H9 (cell line): ENCODE results near the gene ENTPD6. TPM values are rescaled to one million over a fixed set of nuclear protein-coding genes. Genes with fewer than 3 reads are reported as not detected.
A peak's percentile ranks its signal among the peaks of the same experiment; 100 is the strongest.

Source experiments
- DNase-seq: peaks from one replicate; pipeline ENCODE4 v3.0.0-alpha.2; 2017
- H2AFZ ChIP-seq: one replicate; pipeline ENCODE4 v1.6.1; 2013; ENCODE audit warnings: mild to moderate bottlenecking, low read length, control low read depth, moderate library complexity
- H2AK5ac ChIP-seq: 2 replicates; pipeline ENCODE4 v1.6.1; 2013; ENCODE audit warnings: low read length, control low read depth, mixed read lengths; ENCODE audit not compliant: insufficient read length
- H2BK120ac ChIP-seq: one replicate; pipeline ENCODE4 v1.6.1; 2013; ENCODE audit warnings: low read depth, mild to moderate bottlenecking, low read length, control low read depth, inconsistent platforms; ENCODE audit not compliant: poor library complexity, severe bottlenecking
- H2BK12ac ChIP-seq: 2 replicates; pipeline ENCODE4 v1.6.1; 2013; ENCODE audit warnings: low read length, control low read depth, mixed read lengths, low read depth; ENCODE audit not compliant: insufficient read length
- H2BK15ac ChIP-seq: 2 replicates; pipeline ENCODE4 v1.6.1; 2013; ENCODE audit warnings: low read depth, low read length, control low read depth
- H2BK20ac ChIP-seq: one replicate; pipeline ENCODE4 v1.6.1; 2013; ENCODE audit warnings: low read depth, mild to moderate bottlenecking, low read length, control low read depth, inconsistent platforms; ENCODE audit not compliant: poor library complexity, severe bottlenecking
- H2BK5ac ChIP-seq: 2 replicates; pipeline ENCODE4 v1.6.1; 2013; ENCODE audit warnings: low read length, control low read depth, mixed read lengths; ENCODE audit not compliant: insufficient read length
- H3K14ac ChIP-seq: 2 replicates; pipeline ENCODE4 v1.6.1; 2013; ENCODE audit warnings: low read length, control low read depth; ENCODE audit not compliant: insufficient read depth
- H3K18ac ChIP-seq: 2 replicates; pipeline ENCODE4 v1.6.1; 2013; ENCODE audit warnings: low read depth, mild to moderate bottlenecking, mixed read lengths, low read length, control low read depth; ENCODE audit not compliant: insufficient read length
- H3K23ac ChIP-seq: 2 replicates; pipeline ENCODE4 v1.6.1; 2013; ENCODE audit warnings: low read length, control low read depth, mixed read lengths, low read depth; ENCODE audit not compliant: insufficient read length
- H3K23me2 ChIP-seq: 2 replicates; pipeline ENCODE4 v1.6.1; 2013; ENCODE audit warnings: low read depth, mild to moderate bottlenecking, mixed read lengths, low read length, control low read depth; ENCODE audit not compliant: insufficient read length, poor library complexity, severe bottlenecking
- H3K27ac ChIP-seq: 2 replicates; pipeline ENCODE4 v1.5.1; 2013; ENCODE audit warnings: low read length, control low read depth, mixed read lengths, low read depth; ENCODE audit not compliant: insufficient read length
- H3K27me3 ChIP-seq: 2 replicates; pipeline ENCODE4 v1.6.1; 2013; ENCODE audit warnings: low read length, control low read depth, inconsistent platforms; ENCODE audit not compliant: insufficient read depth
- H3K4ac ChIP-seq: 2 replicates; pipeline ENCODE4 v1.6.1; 2013; ENCODE audit warnings: low read depth, mild to moderate bottlenecking, control low read depth, inconsistent platforms, low read length, moderate library complexity
- H3K4me1 ChIP-seq: 2 replicates; pipeline ENCODE4 v1.6.1; 2013; ENCODE audit warnings: low read length, control low read depth, inconsistent platforms; ENCODE audit not compliant: insufficient read depth
- H3K4me2 ChIP-seq: 2 replicates; pipeline ENCODE4 v1.6.1; 2013; ENCODE audit warnings: low read length, control low read depth, mixed read lengths; ENCODE audit not compliant: insufficient read length, insufficient read depth
- H3K56ac ChIP-seq: 2 replicates; pipeline ENCODE4 v1.6.1; 2013; ENCODE audit warnings: low read depth, mild to moderate bottlenecking, mixed read lengths, low read length, control low read depth; ENCODE audit not compliant: insufficient read length
- H3K79me1 ChIP-seq: 2 replicates; pipeline ENCODE4 v1.6.1; 2013; ENCODE audit warnings: low read depth, mild to moderate bottlenecking, moderate library complexity, low read length, control low read depth, inconsistent platforms; ENCODE audit not compliant: insufficient read depth, poor library complexity, severe bottlenecking
- H3K79me2 ChIP-seq: 2 replicates; pipeline ENCODE4 v1.6.1; 2013; ENCODE audit warnings: low read length, control low read depth, inconsistent platforms; ENCODE audit not compliant: insufficient read depth
- H3K9ac ChIP-seq: 2 replicates; pipeline ENCODE4 v1.6.1; 2013; ENCODE audit warnings: low read length, control low read depth, mixed read lengths; ENCODE audit not compliant: insufficient read length; ENCODE audit errors: extremely low read depth
- H3K9me3 ChIP-seq: one replicate; pipeline ENCODE4 v1.6.1; 2013; ENCODE audit warnings: low read depth, low read length, inconsistent platforms; ENCODE audit not compliant: control insufficient read depth
- H3T11ph ChIP-seq: one replicate; pipeline ENCODE4 v1.6.1; 2013; ENCODE audit warnings: mild to moderate bottlenecking, low read length, control low read depth, inconsistent platforms
- H4K20me1 ChIP-seq: one replicate; pipeline ENCODE4 v1.6.1; 2013; ENCODE audit not compliant: control insufficient read depth, insufficient read length, insufficient read depth
- H4K5ac ChIP-seq: 2 replicates; pipeline ENCODE4 v1.6.1; 2013; ENCODE audit warnings: low read depth, mild to moderate bottlenecking, mixed read lengths, low read length, control low read depth; ENCODE audit not compliant: insufficient read length
- H4K8ac ChIP-seq: replicated peaks from 2 replicates; pipeline ENCODE4 v1.6.1; 2013; ENCODE audit warnings: low read length, control low read depth, mixed read lengths, low read depth; ENCODE audit not compliant: insufficient read length
- H4K91ac ChIP-seq: 2 replicates; pipeline ENCODE4 v1.6.1; 2013; ENCODE audit warnings: low read depth, mild to moderate bottlenecking, moderate library complexity, mixed read lengths, low read length, control low read depth; ENCODE audit not compliant: insufficient read length
- H3K27ac Mint-ChIP-seq, 3 experiments: 2 replicates in 2 of 3; 3 replicates in 1 of 3; pipeline ENCODE4 v1.8.0; 2020 to 2021; ENCODE audit warnings: mixed read lengths in 3 of 3, mild to moderate bottlenecking in 1 of 3, moderate library complexity in 1 of 3
- H3K27me3 Mint-ChIP-seq: 2 replicates; pipeline ENCODE4 v1.8.0; 2021; ENCODE audit warnings: low read depth, mild to moderate bottlenecking, moderate library complexity, mixed read lengths
- H3K36me3 Mint-ChIP-seq, 3 experiments: 2 replicates in 2 of 3; 3 replicates in 1 of 3; pipeline ENCODE4 v1.8.0; 2020 to 2021; ENCODE audit warnings: low read depth in 3 of 3, mixed read lengths in 3 of 3; ENCODE audit not compliant: insufficient read depth in 1 of 3
- H3K4me1 Mint-ChIP-seq, 2 experiments: 2 replicates each; pipeline ENCODE4 v1.8.0; 2020; ENCODE audit warnings: mixed read lengths in 2 of 2
- H3K4me3 Mint-ChIP-seq, 2 experiments: 2 replicates in 1 of 2; 3 replicates in 1 of 2; pipeline ENCODE4 v1.8.0; 2020 to 2021; ENCODE audit warnings: mild to moderate bottlenecking in 2 of 2, mixed read lengths in 2 of 2, moderate library complexity in 1 of 2
- H3K9me3 Mint-ChIP-seq, 2 experiments: 2 replicates in 1 of 2; 3 replicates in 1 of 2; pipeline ENCODE4 v1.8.0; 2020; ENCODE audit warnings: mild to moderate bottlenecking in 2 of 2, mixed read lengths in 2 of 2, moderate library complexity in 1 of 2
- WGBS: extraction: QIAGEN DNeasy Blood & Tissue Kit; methylation state at CpG from one replicate; pipeline ENCODE4 v1.1.7; 2013; ENCODE audit warnings: missing lambda C conversion rate, low lambda C conversion rate, mixed read lengths; ENCODE audit not compliant: insufficient read length; ENCODE audit errors: extremely low coverage; 5-methylcytosine and 5-hydroxymethylcytosine counted together
- total RNA-seq: library from RNA; stranded (reverse); gene quantifications from 2 replicates; pipeline ENCODE4 v1.2.1, GENCODE V29; 2021
- TF ChIP-seq, protein P1 (sequence below): fragments of 200-600 bp; sonication (generic); conservative IDR thresholded peaks from 3 replicates; pipeline ENCODE4 v1.8.0; 2021; ENCODE audit warnings: antibody characterized with exemption, mild to moderate bottlenecking

The ENTPD6 gene
- total RNA-seq, 1 experiment from 2014 or later = 57.4 TPM

DNA sequence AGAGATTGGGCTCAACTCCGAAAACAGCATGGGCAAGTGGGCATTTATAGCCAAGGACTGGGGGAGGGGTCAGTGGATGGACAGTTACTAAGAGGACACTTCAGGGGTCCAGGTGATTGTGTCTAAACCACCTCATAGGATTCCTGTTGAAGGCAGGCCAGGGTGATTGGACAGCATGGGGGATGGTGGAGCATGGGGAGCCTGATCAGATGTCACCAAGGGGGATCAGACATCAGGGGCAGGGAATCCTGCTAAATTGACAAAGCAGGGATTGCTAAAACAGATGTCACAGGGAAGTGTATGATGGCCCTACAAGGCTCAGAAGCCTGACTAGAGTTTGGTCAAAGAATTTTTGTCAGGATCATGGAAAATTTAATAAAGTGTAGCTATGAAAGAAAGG lies 49.9 kb downstream of the ENTPD6 start:
- DNase-seq = peak; percentile 17
- Histone ChIP-seq H3K9me3 (no peaks in the 10 kb centered on the region), H3K56ac (no peak overlapping the region), H3K27me3 (no peaks in the 10 kb centered on the region; the same call in 1 of the 2 replicates), H2BK15ac (no peak overlapping the region), H3K18ac (no peak overlapping the region), H3K4me1 (no peaks in the 10 kb centered on the region), H3K14ac (no peak overlapping the region), H3K79me2 (peaks cover 5% of the 10 kb centered on the region; the same call in 1 of the 2 replicates), H4K91ac (no peak overlapping the region), H3K9ac (no peak overlapping the region), H3K27ac (no peak overlapping the region), H2BK5ac (no peak overlapping the region), H3K23me2 (peaks cover 6% of the 10 kb centered on the region), H2BK120ac (no peak overlapping the region), H3K4ac (no peak overlapping the region), H3K23ac (no peak overlapping the region), H2BK12ac (no peak overlapping the region), H2AK5ac (no peak overlapping the region), H4K5ac (no peak overlapping the region), H3K4me2 (no peak overlapping the region), H3T11ph (no peak overlapping the region), H2AFZ (no peak overlapping the region), H4K20me1 (no peaks in the 10 kb centered on the region), H4K8ac (no peak overlapping the region), H2BK20ac (no peak overlapping the region), H3K79me1 (no peaks in the 10 kb centered on the region)
- H3K27me3 Mint-ChIP-seq = peaks cover 14% of the 10 kb centered on the region
- no CpG with 5 or more reads among the region's 1 CpG for WGBS
- peaks cover 2 to 6% of the 10 kb centered on the region in 2 experiments; a peak in 3 of 5 replicates for H3K9me3 Mint-ChIP-seq
- H3K36me3 Mint-ChIP-seq = peaks cover 0 to 6% (median under 1%) of the 10 kb centered on the region in 3 experiments; a peak in 2 of 7 replicates
- peak overlapping the region in 1 of 3 experiments; percentile 6; a peak in 3 of 7 replicates for H3K27ac Mint-ChIP-seq
- TF ChIP-seq, protein P1, sequence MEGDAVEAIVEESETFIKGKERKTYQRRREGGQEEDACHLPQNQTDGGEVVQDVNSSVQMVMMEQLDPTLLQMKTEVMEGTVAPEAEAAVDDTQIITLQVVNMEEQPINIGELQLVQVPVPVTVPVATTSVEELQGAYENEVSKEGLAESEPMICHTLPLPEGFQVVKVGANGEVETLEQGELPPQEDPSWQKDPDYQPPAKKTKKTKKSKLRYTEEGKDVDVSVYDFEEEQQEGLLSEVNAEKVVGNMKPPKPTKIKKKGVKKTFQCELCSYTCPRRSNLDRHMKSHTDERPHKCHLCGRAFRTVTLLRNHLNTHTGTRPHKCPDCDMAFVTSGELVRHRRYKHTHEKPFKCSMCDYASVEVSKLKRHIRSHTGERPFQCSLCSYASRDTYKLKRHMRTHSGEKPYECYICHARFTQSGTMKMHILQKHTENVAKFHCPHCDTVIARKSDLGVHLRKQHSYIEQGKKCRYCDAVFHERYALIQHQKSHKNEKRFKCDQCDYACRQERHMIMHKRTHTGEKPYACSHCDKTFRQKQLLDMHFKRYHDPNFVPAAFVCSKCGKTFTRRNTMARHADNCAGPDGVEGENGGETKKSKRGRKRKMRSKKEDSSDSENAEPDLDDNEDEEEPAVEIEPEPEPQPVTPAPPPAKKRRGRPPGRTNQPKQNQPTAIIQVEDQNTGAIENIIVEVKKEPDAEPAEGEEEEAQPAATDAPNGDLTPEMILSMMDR = no peak
- H3K4me1 Mint-ChIP-seq = peaks cover 48 to 51% of the 10 kb centered on the region in 2 experiments
- H3K4me3 Mint-ChIP-seq = no peak overlapping the region
